ENCODE results near the gene ANKRD6.

The ANKRD6 gene

DNA sequence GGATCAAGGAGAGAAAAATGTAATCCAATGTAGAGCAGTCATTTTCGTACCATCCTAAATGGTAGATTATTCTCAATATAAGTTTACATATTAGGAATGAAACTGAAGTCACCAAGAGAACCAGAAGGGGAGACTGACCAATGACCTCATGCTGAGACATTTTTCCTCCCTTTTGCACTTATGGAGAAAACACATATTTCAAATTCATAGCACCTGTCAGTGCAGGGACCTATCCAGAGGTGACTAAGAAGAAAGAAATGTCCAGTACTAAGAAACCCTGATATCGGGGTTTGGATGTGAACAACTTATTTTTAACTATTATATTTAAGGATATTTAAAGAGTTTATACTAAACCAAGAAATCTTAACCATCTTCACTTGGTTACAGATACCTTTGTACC lies 222.2 kb downstream of the ANKRD6 start:
- no peaks in the 10 kb centered on the region for H3K4me1 ChIP-seq (ENCODE audit: control insufficient read depth, low read depth, low read length)
- no peak overlapping the region for H3K23ac ChIP-seq (ENCODE audit: low read length)
- H3K4me2 ChIP-seq (ENCODE audit: low read length), result no peak overlapping the region
- H2BK5ac ChIP-seq (ENCODE audit: low read length), result no peak overlapping the region
- H4K5ac ChIP-seq (ENCODE audit: low read length), result no peak overlapping the region
- H3K27me3 ChIP-seq (ENCODE audit: insufficient read depth, low read length, poor library complexity), result no peaks in the 10 kb centered on the region
- no peak overlapping the region for H3K27ac ChIP-seq (ENCODE audit: low read depth, low read length)
- H2BK15ac ChIP-seq (replicated peaks; ENCODE audit: low read depth), result no peak overlapping the region
- no peaks in the 10 kb centered on the region for H3K79me2 ChIP-seq (ENCODE audit: control insufficient read depth, insufficient read depth, low read length)
- H2AK5ac ChIP-seq (ENCODE audit: low read length), result no peak overlapping the region
- H3K79me1 ChIP-seq (ENCODE audit: low read length), result no peaks in the 10 kb centered on the region
- H3K4me3 ChIP-seq (ENCODE audit: low read length), result no peak overlapping the region
- H3K9ac ChIP-seq (ENCODE audit: low read length), result no peak overlapping the region
- H4K8ac ChIP-seq (ENCODE audit: low read depth, low read length), result no peak overlapping the region
- no peak for DNase-seq
- no peak overlapping the region for H3K18ac ChIP-seq (ENCODE audit: low read length)
- H2BK120ac ChIP-seq (ENCODE audit: low read depth, low read length), result no peak overlapping the region
- H3K4ac ChIP-seq (ENCODE audit: low read depth, low read length), result no peak overlapping the region
- H3K56ac ChIP-seq (ENCODE audit: low read length), result no peak overlapping the region
- WGBS (ENCODE audit: extremely low coverage, insufficient coverage, low lambda C conversion rate), result no CpG with 5 or more reads among the region's 2 CpGs
- H3K36me3 ChIP-seq (ENCODE audit: control insufficient read depth, insufficient read depth, low read length), result peaks cover 13% of the 10 kb centered on the region

GRCh38 chr6:89657445-89658158 lies 224.7 kb downstream of the ANKRD6 start:
- no peak overlapping the region for H2BK15ac ChIP-seq (replicated peaks; ENCODE audit: low read depth)
- H3K4ac ChIP-seq (ENCODE audit: low read depth, low read length), result no peak overlapping the region
- no peak overlapping the region for H3K4me2 ChIP-seq (ENCODE audit: low read length)
- no peaks in the 10 kb centered on the region for H3K4me1 ChIP-seq (ENCODE audit: control insufficient read depth, low read depth, low read length)
- H3K27ac ChIP-seq (ENCODE audit: low read depth, low read length), result no peak overlapping the region
- DNase-seq, result no peak
- no peak overlapping the region for H2BK5ac ChIP-seq (ENCODE audit: low read length)
- H3K27me3 ChIP-seq (ENCODE audit: insufficient read depth, low read length, poor library complexity), result no peaks in the 10 kb centered on the region
- no peak overlapping the region for H3K18ac ChIP-seq (ENCODE audit: low read length)
- H3K9ac ChIP-seq (ENCODE audit: low read length), result no peak overlapping the region
- H3K79me1 ChIP-seq (ENCODE audit: low read length), result no peaks in the 10 kb centered on the region
- H4K5ac ChIP-seq (ENCODE audit: low read length), result no peak overlapping the region
- WGBS (ENCODE audit: extremely low coverage, insufficient coverage, low lambda C conversion rate), result no CpG with 5 or more reads among the region's 13 CpGs
- H3K4me3 ChIP-seq (ENCODE audit: low read length), result no peak overlapping the region
- no peak overlapping the region for H3K56ac ChIP-seq (ENCODE audit: low read length)
- no peak overlapping the region for H2AK5ac ChIP-seq (ENCODE audit: low read length)
- no peak overlapping the region for H2BK120ac ChIP-seq (ENCODE audit: low read depth, low read length)
- peaks cover 13% of the 10 kb centered on the region for H3K36me3 ChIP-seq (ENCODE audit: control insufficient read depth, insufficient read depth, low read length)
- H3K23ac ChIP-seq (ENCODE audit: low read length), result no peak overlapping the region
- H3K79me2 ChIP-seq (ENCODE audit: control insufficient read depth, insufficient read depth, low read length), result no peaks in the 10 kb centered on the region
- H4K8ac ChIP-seq (ENCODE audit: low read depth, low read length), result no peak overlapping the region

GRCh38 chr6:89660981-89661380 lies 228.0 kb downstream of the ANKRD6 start:
- Histone ChIP-seq H3K79me1 (ENCODE audit: low read length) (no peaks in the 10 kb centered on the region), H4K8ac (ENCODE audit: low read depth, low read length) (no peak overlapping the region), H3K4me3 (ENCODE audit: low read length) (no peak overlapping the region), H3K4me2 (ENCODE audit: low read length) (no peak overlapping the region), H3K23ac (ENCODE audit: low read length) (no peak overlapping the region), H2BK5ac (ENCODE audit: low read length) (no peak overlapping the region), H3K4ac (ENCODE audit: low read depth, low read length) (no peak overlapping the region), H3K9ac (ENCODE audit: low read length) (no peak overlapping the region), H3K27me3 (ENCODE audit: insufficient read depth, low read length, poor library complexity) (no peaks in the 10 kb centered on the region), H2BK15ac (replicated peaks; ENCODE audit: low read depth) (no peak overlapping the region), H2BK120ac (ENCODE audit: low read depth, low read length) (no peak overlapping the region), H3K36me3 (ENCODE audit: control insufficient read depth, insufficient read depth, low read length) (peaks cover 11% of the 10 kb centered on the region), H3K27ac (ENCODE audit: low read depth, low read length) (no peak overlapping the region), H4K5ac (ENCODE audit: low read length) (no peak overlapping the region), H3K79me2 (ENCODE audit: control insufficient read depth, insufficient read depth, low read length) (no peaks in the 10 kb centered on the region), H3K4me1 (ENCODE audit: control insufficient read depth, low read depth, low read length) (no peaks in the 10 kb centered on the region), H3K56ac (ENCODE audit: low read length) (no peak overlapping the region), H3K18ac (ENCODE audit: low read length) (no peak overlapping the region), H2AK5ac (ENCODE audit: low read length) (no peak overlapping the region)
- DNase-seq, result no peak
- WGBS (ENCODE audit: extremely low coverage, insufficient coverage, low lambda C conversion rate), result no CpG with 5 or more reads among the region's 4 CpGs

DNA sequence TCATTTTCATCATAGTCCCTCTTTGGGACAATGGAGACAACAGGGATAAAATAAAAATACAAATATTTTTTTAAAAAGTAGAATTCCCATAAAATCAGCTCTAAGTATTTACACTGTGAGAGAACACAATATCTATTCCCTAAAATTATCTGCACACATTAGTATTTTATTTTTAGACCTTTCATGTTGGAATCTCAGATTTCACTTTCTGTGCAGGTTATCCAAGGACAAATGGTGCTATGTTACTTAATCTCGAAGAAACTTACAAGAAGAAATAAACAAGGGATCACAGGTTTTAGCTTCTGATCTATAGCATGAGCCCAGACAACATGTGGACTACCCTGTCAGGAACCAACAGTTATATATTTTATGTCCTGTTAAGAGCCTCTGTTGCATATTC lies 228.6 kb downstream of the ANKRD6 start:
- H3K79me1 ChIP-seq (ENCODE audit: low read length), result no peaks in the 10 kb centered on the region
- H2BK120ac ChIP-seq (ENCODE audit: low read depth, low read length), result no peak overlapping the region
- H3K56ac ChIP-seq (ENCODE audit: low read length), result no peak overlapping the region
- peaks cover 11% of the 10 kb centered on the region for H3K36me3 ChIP-seq (ENCODE audit: control insufficient read depth, insufficient read depth, low read length)
- H2BK15ac ChIP-seq (replicated peaks; ENCODE audit: low read depth), result no peak overlapping the region
- no peak for DNase-seq
- no peaks in the 10 kb centered on the region for H3K27me3 ChIP-seq (ENCODE audit: insufficient read depth, low read length, poor library complexity)
- no peak overlapping the region for H3K4ac ChIP-seq (ENCODE audit: low read depth, low read length)
- H3K4me3 ChIP-seq (ENCODE audit: low read length), result no peak overlapping the region
- H3K4me2 ChIP-seq (ENCODE audit: low read length), result no peak overlapping the region
- H4K8ac ChIP-seq (ENCODE audit: low read depth, low read length), result no peak overlapping the region
- H3K9ac ChIP-seq (ENCODE audit: low read length), result no peak overlapping the region
- H3K27ac ChIP-seq (ENCODE audit: low read depth, low read length), result no peak overlapping the region
- no peaks in the 10 kb centered on the region for H3K79me2 ChIP-seq (ENCODE audit: control insufficient read depth, insufficient read depth, low read length)
- no peak overlapping the region for H2AK5ac ChIP-seq (ENCODE audit: low read length)
- WGBS (ENCODE audit: extremely low coverage, insufficient coverage, low lambda C conversion rate), result no CpG with 5 or more reads among the region's 1 CpG
- no peak overlapping the region for H2BK5ac ChIP-seq (ENCODE audit: low read length)
- H4K5ac ChIP-seq (ENCODE audit: low read length), result no peak overlapping the region
- H3K4me1 ChIP-seq (ENCODE audit: control insufficient read depth, low read depth, low read length), result no peaks in the 10 kb centered on the region
- H3K23ac ChIP-seq (ENCODE audit: low read length), result no peak overlapping the region
- no peak overlapping the region for H3K18ac ChIP-seq (ENCODE audit: low read length)

- H3K4me1 ChIP-seq (ENCODE audit: control insufficient read depth, low read depth, low read length), result no peaks in the 10 kb centered on the region
- no peaks in the 10 kb centered on the region for H3K79me2 ChIP-seq (ENCODE audit: control insufficient read depth, insufficient read depth, low read length)
- no peak overlapping the region for H2BK120ac ChIP-seq (ENCODE audit: low read depth, low read length)
- H3K23ac ChIP-seq (ENCODE audit: low read length), result no peak overlapping the region
- H3K56ac ChIP-seq (ENCODE audit: low read length), result no peak overlapping the region
- H2AK5ac ChIP-seq (ENCODE audit: low read length), result no peak overlapping the region
- H3K79me1 ChIP-seq (ENCODE audit: low read length), result no peaks in the 10 kb centered on the region
- H3K4ac ChIP-seq (ENCODE audit: low read depth, low read length), result no peak overlapping the region
- no peak overlapping the region for H3K4me3 ChIP-seq (ENCODE audit: low read length)
- no peak overlapping the region for H3K9ac ChIP-seq (ENCODE audit: low read length)
- peaks cover 10% of the 10 kb centered on the region for H3K36me3 ChIP-seq (ENCODE audit: control insufficient read depth, insufficient read depth, low read length)
- H2BK5ac ChIP-seq (ENCODE audit: low read length), result no peak overlapping the region
- H3K18ac ChIP-seq (ENCODE audit: low read length), result no peak overlapping the region
- no peaks in the 10 kb centered on the region for H3K27me3 ChIP-seq (ENCODE audit: insufficient read depth, low read length, poor library complexity)
- H2BK15ac ChIP-seq (replicated peaks; ENCODE audit: low read depth), result no peak overlapping the region
- no peak overlapping the region for H3K4me2 ChIP-seq (ENCODE audit: low read length)
- WGBS (ENCODE audit: extremely low coverage, insufficient coverage, low lambda C conversion rate), result no CpG with 5 or more reads among the region's 4 CpGs
- no peak overlapping the region for H4K8ac ChIP-seq (ENCODE audit: low read depth, low read length)
- DNase-seq, result no peak
- H3K27ac ChIP-seq (ENCODE audit: low read depth, low read length), result no peak overlapping the region
- H4K5ac ChIP-seq (ENCODE audit: low read length), result no peak overlapping the region
These were observed 229.8 kb downstream of the ANKRD6 start for GRCh38 chr6:89662659-89663223.
